Measurements from ENCODE around the gene COL20A1. TPM values are rescaled to one million over a fixed set of nuclear protein-coding genes. Genes with fewer than 3 reads are reported as not detected.

COL20A1 gene
- total RNA-seq, 1 donor from 2014 or later: 5.0 TPM

- Histone ChIP-seq H3K4me2 (ENCODE audit: low read length) (no peak overlapping the region), H3K4me3 (ENCODE audit: insufficient read depth, low read depth, low read length) (no peak overlapping the region), H3K27me3 (ENCODE audit: insufficient read depth, low read length) (no peaks in the 10 kb centered on the region), H3K4me1 (ENCODE audit: insufficient read depth, low read length) (no peaks in the 10 kb centered on the region), H3K79me2 (ENCODE audit: insufficient read depth, low read length) (no peaks in the 10 kb centered on the region), H3K36me3 (ENCODE audit: insufficient read depth, low read length) (no peaks in the 10 kb centered on the region), H3K9ac (ENCODE audit: low read length) (no peak overlapping the region), H4K20me1 (ENCODE audit: insufficient read depth, low read length) (no peaks in the 10 kb centered on the region), H3K9me3 (ENCODE audit: insufficient read depth, low read depth, low read length) (no peaks in the 10 kb centered on the region), H2AFZ (ENCODE audit: low read depth, low read length) (no peak overlapping the region), H3K27ac (ENCODE audit: low read depth, low read length) (no peak overlapping the region)
- H3K9me3 Mint-ChIP-seq (ENCODE audit: unreplicated experiment): no peaks in the 10 kb centered on the region
- DNase-seq (ENCODE audit: low read depth) (no peak), FAIRE-seq (no peak)
- H3K27me3 Mint-ChIP-seq (ENCODE audit: low read depth, unreplicated experiment): peaks cover 24% of the 10 kb centered on the region
- no peaks in the 10 kb centered on the region for H3K36me3 Mint-ChIP-seq (ENCODE audit: low read depth, unreplicated experiment)
- no peak overlapping the region for H3K27ac Mint-ChIP-seq (ENCODE audit: unreplicated experiment)
- TF ChIP-seq EZH2 (IDR thresholded peaks at IDR 0.05; ENCODE audit: insufficient read depth, low read length): no peak
- TF ChIP-seq, protein P1, sequence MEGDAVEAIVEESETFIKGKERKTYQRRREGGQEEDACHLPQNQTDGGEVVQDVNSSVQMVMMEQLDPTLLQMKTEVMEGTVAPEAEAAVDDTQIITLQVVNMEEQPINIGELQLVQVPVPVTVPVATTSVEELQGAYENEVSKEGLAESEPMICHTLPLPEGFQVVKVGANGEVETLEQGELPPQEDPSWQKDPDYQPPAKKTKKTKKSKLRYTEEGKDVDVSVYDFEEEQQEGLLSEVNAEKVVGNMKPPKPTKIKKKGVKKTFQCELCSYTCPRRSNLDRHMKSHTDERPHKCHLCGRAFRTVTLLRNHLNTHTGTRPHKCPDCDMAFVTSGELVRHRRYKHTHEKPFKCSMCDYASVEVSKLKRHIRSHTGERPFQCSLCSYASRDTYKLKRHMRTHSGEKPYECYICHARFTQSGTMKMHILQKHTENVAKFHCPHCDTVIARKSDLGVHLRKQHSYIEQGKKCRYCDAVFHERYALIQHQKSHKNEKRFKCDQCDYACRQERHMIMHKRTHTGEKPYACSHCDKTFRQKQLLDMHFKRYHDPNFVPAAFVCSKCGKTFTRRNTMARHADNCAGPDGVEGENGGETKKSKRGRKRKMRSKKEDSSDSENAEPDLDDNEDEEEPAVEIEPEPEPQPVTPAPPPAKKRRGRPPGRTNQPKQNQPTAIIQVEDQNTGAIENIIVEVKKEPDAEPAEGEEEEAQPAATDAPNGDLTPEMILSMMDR (IDR thresholded peaks at IDR 0.05; ENCODE audit: insufficient read depth, low read depth, low read length): no peak
- H3K4me3 Mint-ChIP-seq (ENCODE audit: unreplicated experiment): no peak overlapping the region
- no peaks in the 10 kb centered on the region for H3K4me1 Mint-ChIP-seq (ENCODE audit: low read depth, unreplicated experiment)
Observed at GRCh38 chr20:63351326-63351700, 58.3 kb downstream of the COL20A1 start.

- Histone ChIP-seq H3K79me2 (ENCODE audit: insufficient read depth, low read length) (no peaks in the 10 kb centered on the region), H3K9ac (ENCODE audit: low read length) (no peak overlapping the region), H3K27me3 (ENCODE audit: insufficient read depth, low read length) (no peaks in the 10 kb centered on the region), H3K36me3 (ENCODE audit: insufficient read depth, low read length) (no peaks in the 10 kb centered on the region), H3K4me3 (ENCODE audit: insufficient read depth, low read depth, low read length) (no peak overlapping the region), H4K20me1 (ENCODE audit: insufficient read depth, low read length) (no peaks in the 10 kb centered on the region), H3K4me2 (ENCODE audit: low read length) (no peak overlapping the region), H2AFZ (ENCODE audit: low read depth, low read length) (no peak overlapping the region), H3K27ac (ENCODE audit: low read depth, low read length) (no peak overlapping the region), H3K4me1 (ENCODE audit: insufficient read depth, low read length) (no peaks in the 10 kb centered on the region), H3K9me3 (ENCODE audit: insufficient read depth, low read depth, low read length) (no peaks in the 10 kb centered on the region)
- H3K36me3 Mint-ChIP-seq (ENCODE audit: low read depth, unreplicated experiment): no peaks in the 10 kb centered on the region
- no peaks in the 10 kb centered on the region for H3K4me1 Mint-ChIP-seq (ENCODE audit: low read depth, unreplicated experiment)
- H3K27ac Mint-ChIP-seq (ENCODE audit: unreplicated experiment): no peak overlapping the region
- DNase-seq (ENCODE audit: low read depth) (no peak), FAIRE-seq (no peak)
- TF ChIP-seq, protein P1 (IDR thresholded peaks at IDR 0.05; ENCODE audit: insufficient read depth, low read depth, low read length): no peak
- no peak for TF ChIP-seq EZH2 (IDR thresholded peaks at IDR 0.05; ENCODE audit: insufficient read depth, low read length)
- no peak overlapping the region for H3K4me3 Mint-ChIP-seq (ENCODE audit: unreplicated experiment)
- no peaks in the 10 kb centered on the region for H3K9me3 Mint-ChIP-seq (ENCODE audit: unreplicated experiment)
- peaks cover 27% of the 10 kb centered on the region for H3K27me3 Mint-ChIP-seq (ENCODE audit: low read depth, unreplicated experiment)
Observed at GRCh38 chr20:63351811-63352591, 59.0 kb downstream of the COL20A1 start.

GRCh38 chr20:63352811-63353221 lies 59.8 kb downstream of the COL20A1 start:
- H3K27me3 ChIP-seq (ENCODE audit: insufficient read depth, low read length): no peaks in the 10 kb centered on the region
- no peak for FAIRE-seq

More at GRCh38 chr20:63352811-63353221, 59.8 kb downstream of the COL20A1 start:
- H3K79me2 ChIP-seq (ENCODE audit: insufficient read depth, low read length): no peaks in the 10 kb centered on the region
- no peaks in the 10 kb centered on the region for H3K36me3 ChIP-seq (ENCODE audit: insufficient read depth, low read length)
- H2AFZ ChIP-seq (ENCODE audit: low read depth, low read length): no peak overlapping the region
- TF ChIP-seq, protein P1 (IDR thresholded peaks at IDR 0.05; ENCODE audit: insufficient read depth, low read depth, low read length): no peak
- no peak for TF ChIP-seq EZH2 (IDR thresholded peaks at IDR 0.05; ENCODE audit: insufficient read depth, low read length)
- H3K27ac ChIP-seq (ENCODE audit: low read depth, low read length): no peak overlapping the region
- Mint-ChIP-seq H3K27me3 (ENCODE audit: low read depth, unreplicated experiment) (peaks cover 31% of the 10 kb centered on the region), H3K27ac (ENCODE audit: unreplicated experiment) (no peak overlapping the region), H3K4me3 (ENCODE audit: unreplicated experiment) (no peak overlapping the region), H3K36me3 (ENCODE audit: low read depth, unreplicated experiment) (no peaks in the 10 kb centered on the region), H3K9me3 (ENCODE audit: unreplicated experiment) (no peaks in the 10 kb centered on the region), H3K4me1 (ENCODE audit: low read depth, unreplicated experiment) (no peaks in the 10 kb centered on the region)
- no peaks in the 10 kb centered on the region for H3K4me1 ChIP-seq (ENCODE audit: insufficient read depth, low read length)
- H3K9ac ChIP-seq (ENCODE audit: low read length): no peak overlapping the region
- no peak for DNase-seq (ENCODE audit: low read depth)
- no peak overlapping the region for H3K4me2 ChIP-seq (ENCODE audit: low read length)
- H3K4me3 ChIP-seq (ENCODE audit: insufficient read depth, low read depth, low read length): no peak overlapping the region
- H3K9me3 ChIP-seq (ENCODE audit: insufficient read depth, low read depth, low read length): no peaks in the 10 kb centered on the region
- H4K20me1 ChIP-seq (ENCODE audit: insufficient read depth, low read length): no peaks in the 10 kb centered on the region
